ENCODE measurements around the gene PRKAR2B.

DNA sequence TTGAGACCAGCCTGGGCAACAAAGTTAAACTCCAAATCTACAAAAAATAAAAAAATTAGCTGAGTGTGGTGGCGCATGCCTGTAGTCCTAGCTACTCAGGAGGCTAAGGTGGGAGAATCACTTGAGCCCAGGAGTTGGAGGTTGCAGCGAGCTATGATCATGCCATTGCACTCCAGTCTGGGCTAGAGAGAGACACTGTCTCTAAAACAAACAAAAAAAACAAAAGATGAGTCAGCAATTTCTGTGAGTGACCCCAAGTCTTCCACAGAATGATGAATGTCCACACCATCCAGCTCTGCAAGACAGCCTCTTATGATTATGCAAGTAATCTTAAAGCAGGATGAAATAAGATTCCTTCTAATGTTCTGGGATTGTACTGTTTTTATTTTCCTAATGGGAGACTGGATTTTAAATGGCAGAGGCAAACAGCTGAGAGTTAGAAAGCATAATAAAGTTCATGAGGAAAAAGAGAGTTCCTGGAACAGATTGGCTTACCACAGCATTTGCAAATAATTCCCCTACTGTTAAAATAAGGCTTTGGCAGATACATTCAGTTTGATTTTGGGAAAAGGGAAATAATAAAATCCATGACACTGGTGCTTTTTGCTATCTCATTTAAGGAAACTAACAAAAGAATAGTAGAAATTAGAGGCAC, 18.9 kb upstream of the PRKAR2B start:
- no peak for TF ChIP-seq ZFP30 (CRISPR knock-in tag; IDR thresholded peaks at IDR 0.05)
- TF ChIP-seq, protein P1, sequence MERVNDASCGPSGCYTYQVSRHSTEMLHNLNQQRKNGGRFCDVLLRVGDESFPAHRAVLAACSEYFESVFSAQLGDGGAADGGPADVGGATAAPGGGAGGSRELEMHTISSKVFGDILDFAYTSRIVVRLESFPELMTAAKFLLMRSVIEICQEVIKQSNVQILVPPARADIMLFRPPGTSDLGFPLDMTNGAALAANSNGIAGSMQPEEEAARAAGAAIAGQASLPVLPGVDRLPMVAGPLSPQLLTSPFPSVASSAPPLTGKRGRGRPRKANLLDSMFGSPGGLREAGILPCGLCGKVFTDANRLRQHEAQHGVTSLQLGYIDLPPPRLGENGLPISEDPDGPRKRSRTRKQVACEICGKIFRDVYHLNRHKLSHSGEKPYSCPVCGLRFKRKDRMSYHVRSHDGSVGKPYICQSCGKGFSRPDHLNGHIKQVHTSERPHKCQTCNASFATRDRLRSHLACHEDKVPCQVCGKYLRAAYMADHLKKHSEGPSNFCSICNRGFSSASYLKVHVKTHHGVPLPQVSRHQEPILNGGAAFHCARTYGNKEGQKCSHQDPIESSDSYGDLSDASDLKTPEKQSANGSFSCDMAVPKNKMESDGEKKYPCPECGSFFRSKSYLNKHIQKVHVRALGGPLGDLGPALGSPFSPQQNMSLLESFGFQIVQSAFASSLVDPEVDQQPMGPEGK (CRISPR knock-in tag; IDR thresholded peaks at IDR 0.05; ENCODE audit: borderline replicate concordance) = no peak
- TF ChIP-seq, protein P2, sequence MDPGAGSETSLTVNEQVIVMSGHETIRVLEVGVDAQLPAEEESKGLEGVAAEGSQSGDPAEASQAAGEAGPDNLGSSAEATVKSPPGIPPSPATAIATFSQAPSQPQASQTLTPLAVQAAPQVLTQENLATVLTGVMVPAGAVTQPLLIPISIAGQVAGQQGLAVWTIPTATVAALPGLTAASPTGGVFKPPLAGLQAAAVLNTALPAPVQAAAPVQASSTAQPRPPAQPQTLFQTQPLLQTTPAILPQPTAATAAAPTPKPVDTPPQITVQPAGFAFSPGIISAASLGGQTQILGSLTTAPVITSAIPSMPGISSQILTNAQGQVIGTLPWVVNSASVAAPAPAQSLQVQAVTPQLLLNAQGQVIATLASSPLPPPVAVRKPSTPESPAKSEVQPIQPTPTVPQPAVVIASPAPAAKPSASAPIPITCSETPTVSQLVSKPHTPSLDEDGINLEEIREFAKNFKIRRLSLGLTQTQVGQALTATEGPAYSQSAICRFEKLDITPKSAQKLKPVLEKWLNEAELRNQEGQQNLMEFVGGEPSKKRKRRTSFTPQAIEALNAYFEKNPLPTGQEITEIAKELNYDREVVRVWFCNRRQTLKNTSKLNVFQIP (CRISPR knock-in tag; IDR thresholded peaks at IDR 0.05; ENCODE audit: borderline replicate concordance, low read depth) = no peak
- TF ChIP-seq CSDC2 (CRISPR knock-in tag; IDR thresholded peaks at IDR 0.05) = no peak
- TF ChIP-seq ZNF70 (CRISPR knock-in tag; IDR thresholded peaks at IDR 0.05) = no peak
- TF ChIP-seq ARNTL (CRISPR knock-in tag; IDR thresholded peaks at IDR 0.05; ENCODE audit: borderline replicate concordance, low read depth) = no peak
- no peak for TF ChIP-seq CSRNP3 (CRISPR knock-in tag; IDR thresholded peaks at IDR 0.05)
- no peak for TF ChIP-seq SNAI2 (CRISPR knock-in tag; IDR thresholded peaks at IDR 0.05)
- TF ChIP-seq CREB5 (CRISPR knock-in tag; IDR thresholded peaks at IDR 0.05; ENCODE audit: low read depth) = no peak
- TF ChIP-seq RARB (CRISPR knock-in tag; IDR thresholded peaks at IDR 0.05) = no peak
- no peak for TF ChIP-seq ZNF8 (CRISPR knock-in tag; IDR thresholded peaks at IDR 0.05)
- no peak for TF ChIP-seq ESRRG (CRISPR knock-in tag; IDR thresholded peaks at IDR 0.05)
- TF ChIP-seq PPARA (CRISPR knock-in tag; IDR thresholded peaks at IDR 0.05; ENCODE audit: borderline replicate concordance) = no peak
